Prostate gland (tissue), 2 donors: ENCODE measurements around the gene ZNF415.
"Not testable (repeated sequence)": the region's sequence is repeated elsewhere in the genome, so short reads cannot be mapped to it uniquely, and the experiment has no call there.

Source experiments
- POLR2AphosphoS5 ChIP-seq: sonication (generic); formaldehyde crosslinking; IDR thresholded peaks from one replicate; pipeline ENCODE4 v1.6.1; 2017; ENCODE audit warnings: antibody characterized with exemption
- TF ChIP-seq, protein P1 (sequence below), 4 experiments: fragments of 200-600 bp in 2 of 4; fragments of 450-650 bp in 2 of 4; sonication (generic) in 2 of 4; IDR thresholded peaks; 1 replicate in 3 of 4; 2 replicates in 1 of 4; pipeline ENCODE4 v1.5.1; 2016 to 2019; ENCODE audit warnings: antibody characterized with exemption in 4 of 4, mild to moderate bottlenecking in 2 of 4, moderate library complexity in 2 of 4

DNA sequence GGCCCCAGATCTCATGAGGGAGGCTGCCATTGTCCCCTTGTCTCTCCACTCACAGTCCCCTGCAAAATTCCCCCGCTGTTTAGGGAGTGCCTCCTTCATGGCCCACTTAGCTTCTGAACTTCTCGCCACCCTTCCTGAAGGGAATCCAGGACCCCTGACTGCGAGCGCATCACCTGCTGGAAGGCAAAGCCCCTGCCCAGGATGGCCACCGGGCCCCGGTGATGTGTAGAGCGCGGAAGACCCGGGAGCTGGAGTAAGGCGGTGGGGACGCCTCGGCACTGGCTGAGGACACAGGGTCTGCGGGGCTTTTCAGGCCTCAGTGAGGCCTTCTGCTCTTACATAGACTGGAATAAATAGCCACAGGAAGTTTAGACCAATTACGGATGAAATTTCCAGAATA is 34.1 kb downstream of the ZNF415 start:
- TF ChIP-seq, protein P1, sequence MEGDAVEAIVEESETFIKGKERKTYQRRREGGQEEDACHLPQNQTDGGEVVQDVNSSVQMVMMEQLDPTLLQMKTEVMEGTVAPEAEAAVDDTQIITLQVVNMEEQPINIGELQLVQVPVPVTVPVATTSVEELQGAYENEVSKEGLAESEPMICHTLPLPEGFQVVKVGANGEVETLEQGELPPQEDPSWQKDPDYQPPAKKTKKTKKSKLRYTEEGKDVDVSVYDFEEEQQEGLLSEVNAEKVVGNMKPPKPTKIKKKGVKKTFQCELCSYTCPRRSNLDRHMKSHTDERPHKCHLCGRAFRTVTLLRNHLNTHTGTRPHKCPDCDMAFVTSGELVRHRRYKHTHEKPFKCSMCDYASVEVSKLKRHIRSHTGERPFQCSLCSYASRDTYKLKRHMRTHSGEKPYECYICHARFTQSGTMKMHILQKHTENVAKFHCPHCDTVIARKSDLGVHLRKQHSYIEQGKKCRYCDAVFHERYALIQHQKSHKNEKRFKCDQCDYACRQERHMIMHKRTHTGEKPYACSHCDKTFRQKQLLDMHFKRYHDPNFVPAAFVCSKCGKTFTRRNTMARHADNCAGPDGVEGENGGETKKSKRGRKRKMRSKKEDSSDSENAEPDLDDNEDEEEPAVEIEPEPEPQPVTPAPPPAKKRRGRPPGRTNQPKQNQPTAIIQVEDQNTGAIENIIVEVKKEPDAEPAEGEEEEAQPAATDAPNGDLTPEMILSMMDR (IDR thresholded peaks at IDR 0.05), result not testable (repeated sequence)
- TF ChIP-seq POLR2AphosphoS5, result not testable (repeated sequence)
